ENCODE measurements around the gene CTDSPL. TPM values are rescaled to one million over a fixed set of nuclear protein-coding genes. Genes with fewer than 3 reads are reported as not detected.

CTDSPL gene
- total RNA-seq, 1 donor from 2014 or later = 43.0 TPM

DNA sequence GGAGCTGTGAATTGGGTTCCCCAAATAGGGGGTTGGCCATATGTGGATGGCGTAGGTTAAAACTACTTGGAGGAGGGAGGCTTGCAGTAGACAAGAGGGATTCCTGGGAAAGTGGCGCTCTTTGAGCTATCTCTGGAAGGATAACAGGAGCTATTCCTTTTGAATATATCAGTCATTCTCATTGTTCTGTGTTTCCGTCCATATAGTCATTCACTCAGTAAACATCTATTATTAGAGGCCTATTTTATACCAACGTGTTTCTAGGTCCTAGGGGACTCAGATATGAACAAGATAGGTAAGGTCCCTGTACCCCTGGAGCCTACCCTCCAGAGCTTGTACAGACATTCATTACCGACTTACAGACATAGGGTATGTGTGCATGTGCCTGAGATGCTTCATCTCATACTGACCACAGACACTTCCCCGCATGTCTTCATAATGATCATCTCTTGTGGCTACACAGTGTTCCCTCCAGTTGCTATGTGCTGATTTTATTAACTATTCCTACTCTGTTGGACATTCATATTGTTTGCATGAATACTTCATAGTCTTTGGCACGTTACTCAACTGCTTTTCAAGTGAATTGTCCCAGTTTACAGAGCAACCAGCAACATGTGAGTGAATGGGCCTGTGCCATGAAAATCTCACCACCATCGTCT is 73.1 kb downstream of the CTDSPL start:
- Histone ChIP-seq H3F3A (ENCODE audit: low read depth) (no peaks in the 10 kb centered on the region), H3K27me3 (no peaks in the 10 kb centered on the region), H3K9me3 (ENCODE audit: low read depth) (no peaks in the 10 kb centered on the region), H3K4me1 (peaks cover 6% of the 10 kb centered on the region), H3K36me3 (no peaks in the 10 kb centered on the region), H3K9ac (no peak overlapping the region), H2AFZ (replicated peaks) (no peak overlapping the region), H3K4me3 (no peak overlapping the region), H3K27ac (no peak overlapping the region), H3K4me2 (no peak overlapping the region), H3K79me2 (ENCODE audit: low read depth) (peaks cover 4% of the 10 kb centered on the region), H4K20me1 (ENCODE audit: low read depth) (no peaks in the 10 kb centered on the region)
- no peak for DNase-seq (ENCODE audit: low spot score)
- no peak overlapping the region for H3K4me3 Mint-ChIP-seq
- TF ChIP-seq, protein P1, sequence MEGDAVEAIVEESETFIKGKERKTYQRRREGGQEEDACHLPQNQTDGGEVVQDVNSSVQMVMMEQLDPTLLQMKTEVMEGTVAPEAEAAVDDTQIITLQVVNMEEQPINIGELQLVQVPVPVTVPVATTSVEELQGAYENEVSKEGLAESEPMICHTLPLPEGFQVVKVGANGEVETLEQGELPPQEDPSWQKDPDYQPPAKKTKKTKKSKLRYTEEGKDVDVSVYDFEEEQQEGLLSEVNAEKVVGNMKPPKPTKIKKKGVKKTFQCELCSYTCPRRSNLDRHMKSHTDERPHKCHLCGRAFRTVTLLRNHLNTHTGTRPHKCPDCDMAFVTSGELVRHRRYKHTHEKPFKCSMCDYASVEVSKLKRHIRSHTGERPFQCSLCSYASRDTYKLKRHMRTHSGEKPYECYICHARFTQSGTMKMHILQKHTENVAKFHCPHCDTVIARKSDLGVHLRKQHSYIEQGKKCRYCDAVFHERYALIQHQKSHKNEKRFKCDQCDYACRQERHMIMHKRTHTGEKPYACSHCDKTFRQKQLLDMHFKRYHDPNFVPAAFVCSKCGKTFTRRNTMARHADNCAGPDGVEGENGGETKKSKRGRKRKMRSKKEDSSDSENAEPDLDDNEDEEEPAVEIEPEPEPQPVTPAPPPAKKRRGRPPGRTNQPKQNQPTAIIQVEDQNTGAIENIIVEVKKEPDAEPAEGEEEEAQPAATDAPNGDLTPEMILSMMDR (IDR thresholded peaks at IDR 0.05) = no peak
- TF ChIP-seq EZH2phosphoT487 (IDR thresholded peaks at IDR 0.05) (no peak), EZH2 (IDR thresholded peaks at IDR 0.05) (no peak)
- H3K27ac Mint-ChIP-seq = no peak overlapping the region
- H3K36me3 Mint-ChIP-seq = peaks cover 5% of the 10 kb centered on the region
- peaks cover 7% of the 10 kb centered on the region for H3K9me3 Mint-ChIP-seq
- H3K4me1 Mint-ChIP-seq = peaks cover 27% of the 10 kb centered on the region
- H3K27me3 Mint-ChIP-seq (ENCODE audit: insufficient read depth, low read depth) = peaks cover 4% of the 10 kb centered on the region

DNA sequence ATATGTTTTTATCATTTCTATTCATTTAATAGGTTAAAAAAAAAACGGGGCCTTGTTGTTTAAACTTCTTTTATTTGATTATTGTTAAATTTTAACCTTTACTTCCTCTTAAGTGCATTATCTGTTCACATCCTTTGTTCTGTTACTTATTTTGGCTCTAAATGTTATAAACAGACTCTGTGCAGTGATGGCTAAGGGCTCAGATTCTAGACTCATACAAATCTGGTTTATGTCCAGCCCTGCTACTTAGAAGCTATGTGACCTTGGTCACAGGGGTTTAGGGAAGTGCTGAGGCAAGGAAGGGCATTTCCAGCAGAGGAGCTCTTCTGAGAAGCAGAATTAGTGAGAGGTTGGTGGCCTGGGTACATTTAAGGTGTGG is 73.6 kb downstream of the CTDSPL start:
- DNase-seq (ENCODE audit: low spot score) = no peak
- Histone ChIP-seq H3K4me1 (peaks cover 6% of the 10 kb centered on the region), H3K79me2 (ENCODE audit: low read depth) (peaks cover 4% of the 10 kb centered on the region), H2AFZ (replicated peaks) (no peak overlapping the region), H3K27me3 (no peaks in the 10 kb centered on the region), H3K9me3 (ENCODE audit: low read depth) (no peaks in the 10 kb centered on the region), H3F3A (ENCODE audit: low read depth) (no peaks in the 10 kb centered on the region), H3K9ac (no peak overlapping the region), H3K4me2 (no peak overlapping the region), H3K4me3 (no peak overlapping the region), H3K36me3 (no peaks in the 10 kb centered on the region), H4K20me1 (ENCODE audit: low read depth) (no peaks in the 10 kb centered on the region), H3K27ac (no peak overlapping the region)
- Mint-ChIP-seq H3K27me3 (ENCODE audit: insufficient read depth, low read depth) (peaks cover 4% of the 10 kb centered on the region), H3K36me3 (peaks cover 5% of the 10 kb centered on the region), H3K9me3 (peaks cover 7% of the 10 kb centered on the region), H3K4me1 (peaks cover 27% of the 10 kb centered on the region), H3K4me3 (no peak overlapping the region), H3K27ac (peak overlapping the region; percentile 15)
- TF ChIP-seq EZH2 (IDR thresholded peaks at IDR 0.05) = no peak
- no peak for TF ChIP-seq EZH2phosphoT487 (IDR thresholded peaks at IDR 0.05)
- TF ChIP-seq, protein P1 (IDR thresholded peaks at IDR 0.05) = no peak

DNA sequence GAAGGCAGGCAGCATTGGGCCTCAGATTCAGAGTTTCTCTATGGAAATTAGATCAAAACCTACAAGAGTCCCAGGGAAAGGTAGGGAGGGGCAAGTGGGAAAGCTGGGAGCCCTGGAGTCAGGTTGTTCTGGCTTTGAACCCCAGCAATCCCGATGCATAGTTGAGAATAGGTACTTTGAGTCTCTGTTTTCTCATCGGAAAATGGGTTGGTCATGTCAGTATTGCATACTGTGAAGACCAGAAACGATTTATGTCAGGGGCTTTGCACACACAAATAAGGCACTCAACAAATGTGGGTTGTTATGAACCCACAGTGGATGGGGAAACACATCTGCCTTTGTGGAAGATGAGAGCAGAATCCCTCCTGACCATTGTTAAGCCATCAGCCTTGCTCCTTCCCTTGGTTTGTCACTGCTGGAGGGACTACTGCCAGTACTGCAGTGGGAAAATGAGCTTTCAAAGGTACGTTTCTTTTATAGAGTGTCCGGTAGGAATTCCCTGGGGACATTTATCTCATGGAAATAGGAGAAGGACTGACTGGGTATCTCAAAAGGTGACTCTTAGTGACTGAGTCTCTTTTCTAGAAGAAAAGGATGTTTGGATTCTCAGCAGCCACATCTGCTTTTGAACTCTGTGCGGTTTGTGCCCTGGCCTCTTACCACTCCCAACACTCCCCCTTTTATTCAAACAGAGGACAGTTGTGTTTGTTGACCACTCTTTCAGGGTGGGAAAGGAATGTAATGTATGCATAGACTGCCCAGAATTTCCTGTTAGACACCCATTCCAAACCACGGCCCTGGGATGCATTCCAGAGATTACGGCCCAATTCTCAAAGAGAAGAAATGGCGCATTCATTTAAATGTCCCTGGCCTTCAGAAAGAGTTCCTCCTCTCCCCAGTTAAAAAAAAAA is 74.3 kb downstream of the CTDSPL start:
- Histone ChIP-seq H3K4me1 (peaks cover 2% of the 10 kb centered on the region), H4K20me1 (ENCODE audit: low read depth) (no peaks in the 10 kb centered on the region), H3K9ac (no peak overlapping the region), H3K4me3 (no peak overlapping the region), H3K27ac (no peak overlapping the region), H3F3A (ENCODE audit: low read depth) (no peaks in the 10 kb centered on the region), H3K36me3 (no peaks in the 10 kb centered on the region), H3K79me2 (ENCODE audit: low read depth) (no peaks in the 10 kb centered on the region), H3K27me3 (no peaks in the 10 kb centered on the region), H3K9me3 (ENCODE audit: low read depth) (no peaks in the 10 kb centered on the region), H3K4me2 (no peak overlapping the region), H2AFZ (replicated peaks) (no peak overlapping the region)
- Mint-ChIP-seq H3K27ac (no peak overlapping the region), H3K9me3 (no peaks in the 10 kb centered on the region), H3K36me3 (no peaks in the 10 kb centered on the region), H3K27me3 (ENCODE audit: insufficient read depth, low read depth) (peaks cover 2% of the 10 kb centered on the region), H3K4me3 (no peak overlapping the region), H3K4me1 (peaks cover 27% of the 10 kb centered on the region)
- TF ChIP-seq, protein P1 (IDR thresholded peaks at IDR 0.05) = no peak
- TF ChIP-seq EZH2 (IDR thresholded peaks at IDR 0.05) (no peak), EZH2phosphoT487 (IDR thresholded peaks at IDR 0.05) (no peak)
- DNase-seq (ENCODE audit: low spot score) = peak; percentile 41

All from neural progenitor cell (in vitro differentiated cells).